ENCODE measurements around the gene KIF5A. TPM values are rescaled to one million over a fixed set of nuclear protein-coding genes. Genes with fewer than 3 reads are reported as not detected.
A peak's percentile ranks its signal among the peaks of the same experiment; 100 is the strongest.

KIF5A gene
- total RNA-seq, 1 donor from 2014 or later: 2.5 TPM

DNA sequence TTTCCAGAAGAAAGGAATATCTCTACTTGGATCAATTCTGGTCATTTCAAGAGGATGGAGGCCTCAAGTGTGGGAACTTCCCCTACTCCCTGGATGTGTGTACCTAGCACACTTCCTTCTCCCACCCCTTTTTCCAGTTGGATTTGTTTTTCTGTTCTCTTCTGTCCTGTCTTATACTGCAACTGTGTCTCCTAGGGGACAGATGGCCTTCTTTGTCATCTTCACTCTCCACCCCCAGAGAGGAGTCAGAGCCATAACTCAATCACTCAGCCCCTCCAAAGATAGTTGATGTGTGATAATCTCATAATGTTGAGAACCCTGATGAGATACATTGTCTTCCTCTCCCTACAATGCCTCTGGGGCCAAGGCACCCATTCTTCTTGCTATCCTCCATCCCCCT, 52.7 kb downstream of the KIF5A start:
- H3K9me3 Mint-ChIP-seq (ENCODE audit: low read depth): no peaks in the 10 kb centered on the region
- peaks cover 15% of the 10 kb centered on the region for H3K4me1 Mint-ChIP-seq (ENCODE audit: low read depth)
- peaks cover under 1% of the 10 kb centered on the region for H3K27me3 Mint-ChIP-seq
- no peak overlapping the region for H3K27ac Mint-ChIP-seq
- no peak overlapping the region for H3K4me3 Mint-ChIP-seq (ENCODE audit: low read depth)
- DNase-seq (ENCODE audit: low spot score, unreplicated experiment): no peak
- TF ChIP-seq, protein P1, sequence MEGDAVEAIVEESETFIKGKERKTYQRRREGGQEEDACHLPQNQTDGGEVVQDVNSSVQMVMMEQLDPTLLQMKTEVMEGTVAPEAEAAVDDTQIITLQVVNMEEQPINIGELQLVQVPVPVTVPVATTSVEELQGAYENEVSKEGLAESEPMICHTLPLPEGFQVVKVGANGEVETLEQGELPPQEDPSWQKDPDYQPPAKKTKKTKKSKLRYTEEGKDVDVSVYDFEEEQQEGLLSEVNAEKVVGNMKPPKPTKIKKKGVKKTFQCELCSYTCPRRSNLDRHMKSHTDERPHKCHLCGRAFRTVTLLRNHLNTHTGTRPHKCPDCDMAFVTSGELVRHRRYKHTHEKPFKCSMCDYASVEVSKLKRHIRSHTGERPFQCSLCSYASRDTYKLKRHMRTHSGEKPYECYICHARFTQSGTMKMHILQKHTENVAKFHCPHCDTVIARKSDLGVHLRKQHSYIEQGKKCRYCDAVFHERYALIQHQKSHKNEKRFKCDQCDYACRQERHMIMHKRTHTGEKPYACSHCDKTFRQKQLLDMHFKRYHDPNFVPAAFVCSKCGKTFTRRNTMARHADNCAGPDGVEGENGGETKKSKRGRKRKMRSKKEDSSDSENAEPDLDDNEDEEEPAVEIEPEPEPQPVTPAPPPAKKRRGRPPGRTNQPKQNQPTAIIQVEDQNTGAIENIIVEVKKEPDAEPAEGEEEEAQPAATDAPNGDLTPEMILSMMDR (IDR thresholded peaks at IDR 0.05; ENCODE audit: unreplicated experiment): no peak
- peaks cover 30% of the 10 kb centered on the region for H3K36me3 Mint-ChIP-seq (ENCODE audit: insufficient read depth)

DNA sequence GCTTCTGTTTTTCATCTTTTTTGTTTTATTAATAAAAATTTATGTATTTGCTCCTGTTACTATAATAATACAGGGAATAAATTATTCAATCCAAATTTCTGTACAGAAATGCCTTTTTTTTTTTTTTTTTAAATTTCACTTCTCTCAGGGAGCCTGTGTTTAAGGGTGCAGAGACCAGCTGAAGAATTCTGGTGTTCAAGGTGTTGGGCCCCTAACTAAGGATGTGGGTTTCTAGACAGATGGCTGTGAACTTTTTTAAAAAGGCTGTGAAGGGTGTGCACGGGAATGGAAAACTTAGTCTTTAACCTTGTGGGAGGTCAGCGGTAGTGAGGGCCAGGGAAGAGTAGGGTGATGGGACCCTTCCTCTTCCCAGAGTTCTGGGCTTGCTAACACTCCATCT, 53.5 kb downstream of the KIF5A start:
- H3K27me3 Mint-ChIP-seq: peaks cover 4% of the 10 kb centered on the region
- H3K27ac Mint-ChIP-seq: no peak overlapping the region
- H3K9me3 Mint-ChIP-seq (ENCODE audit: low read depth): no peaks in the 10 kb centered on the region
- H3K4me1 Mint-ChIP-seq (ENCODE audit: low read depth): peaks cover 15% of the 10 kb centered on the region
- DNase-seq (ENCODE audit: low spot score, unreplicated experiment): no peak
- TF ChIP-seq, protein P1 (IDR thresholded peaks at IDR 0.05; ENCODE audit: unreplicated experiment): no peak
- peaks cover 28% of the 10 kb centered on the region for H3K36me3 Mint-ChIP-seq (ENCODE audit: insufficient read depth)
- H3K4me3 Mint-ChIP-seq (ENCODE audit: low read depth): peak overlapping the region; percentile 85

DNA sequence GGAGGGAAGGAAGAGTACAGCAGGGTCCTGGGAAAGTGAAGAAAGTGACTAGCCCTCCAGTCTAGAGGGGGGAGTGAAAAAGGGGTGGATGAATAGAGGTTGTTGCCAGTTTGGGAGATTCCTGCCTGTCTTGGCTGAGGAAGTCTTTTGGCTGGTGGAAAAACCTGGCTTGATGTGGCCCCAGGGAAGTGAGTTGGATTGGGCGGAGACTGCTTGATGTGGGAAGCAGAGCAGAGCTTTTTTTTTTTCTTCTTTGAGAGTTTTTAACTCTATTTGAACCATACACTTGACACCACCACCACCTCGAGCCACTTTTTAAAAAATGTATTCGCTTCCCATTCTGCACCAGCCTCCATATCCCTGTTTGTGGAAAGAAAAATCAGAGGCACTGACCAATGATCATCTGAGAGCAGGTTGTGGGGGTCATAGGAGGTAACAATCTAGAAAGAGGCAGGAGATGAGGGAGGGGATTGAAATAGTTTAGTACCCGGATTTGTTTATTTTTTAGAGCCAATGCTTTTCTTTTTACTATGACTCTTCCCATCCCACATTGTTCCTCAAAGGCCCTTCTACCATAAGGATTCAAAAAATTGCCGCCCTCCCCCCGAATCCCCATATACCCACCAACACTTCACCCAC, 54.1 kb downstream of the KIF5A start:
- H3K4me3 Mint-ChIP-seq (ENCODE audit: low read depth): peak overlapping the region; percentile 85
- TF ChIP-seq, protein P1 (IDR thresholded peaks at IDR 0.05; ENCODE audit: unreplicated experiment): no peak

DNA sequence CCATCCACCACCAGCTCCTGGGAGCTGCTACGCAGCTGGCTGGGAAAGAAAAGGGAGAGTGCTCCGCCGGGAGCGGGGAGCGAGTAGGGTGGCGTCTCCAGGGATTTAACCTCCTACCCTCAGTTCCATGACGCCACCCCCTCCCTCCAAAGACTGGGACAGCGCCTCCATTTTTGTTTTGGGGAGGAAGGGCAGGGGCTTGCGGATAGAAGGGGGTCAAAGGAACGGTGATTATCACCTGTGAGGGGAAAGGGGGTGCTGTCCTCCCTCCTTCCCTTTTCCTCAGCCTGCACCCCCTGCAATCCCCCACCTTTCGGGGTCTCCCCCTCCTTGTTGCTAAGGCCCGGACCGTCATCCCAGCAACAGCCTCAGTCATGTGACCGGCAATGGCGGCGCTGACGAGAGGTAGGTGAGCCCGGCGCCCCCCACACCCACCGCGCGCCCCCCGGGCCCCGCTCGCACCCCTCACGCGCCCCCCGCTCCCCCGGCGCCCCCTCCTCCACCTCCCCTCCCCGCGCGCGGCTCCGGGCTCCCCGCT, 54.7 kb downstream of the KIF5A start, which contains the start of gene DTX3:
DTX3 (plus strand) TSS at position 371 of the 538 bp plus-strand sequence. CDS start 1,694 bp downstream, outside the sequence.
- Mint-ChIP-seq H3K4me1 (ENCODE audit: low read depth) (peaks cover 15% of the 10 kb centered on the region), H3K9me3 (ENCODE audit: low read depth) (no peaks in the 10 kb centered on the region), H3K4me3 (ENCODE audit: low read depth) (peak within 1 kb of the TSS; percentile 85), H3K36me3 (ENCODE audit: insufficient read depth) (peaks cover 29% of the 10 kb centered on the region), H3K27me3 (peaks cover 13% of the 10 kb centered on the region), H3K27ac (peak within 1 kb of the TSS; percentile 89)
- DNase-seq (ENCODE audit: low spot score, unreplicated experiment): no peak
- TF ChIP-seq, protein P1 (IDR thresholded peaks at IDR 0.05; ENCODE audit: unreplicated experiment): no peak

More for the DNA sequence above, 54.1 kb downstream of the KIF5A start:
- peaks cover 15% of the 10 kb centered on the region for H3K4me1 Mint-ChIP-seq (ENCODE audit: low read depth)
- DNase-seq (ENCODE audit: low spot score, unreplicated experiment): no peak
- H3K36me3 Mint-ChIP-seq (ENCODE audit: insufficient read depth): peaks cover 28% of the 10 kb centered on the region
- H3K9me3 Mint-ChIP-seq (ENCODE audit: low read depth): no peaks in the 10 kb centered on the region
- peaks cover 8% of the 10 kb centered on the region for H3K27me3 Mint-ChIP-seq
- H3K27ac Mint-ChIP-seq: peak overlapping the region; percentile 87

DNA sequence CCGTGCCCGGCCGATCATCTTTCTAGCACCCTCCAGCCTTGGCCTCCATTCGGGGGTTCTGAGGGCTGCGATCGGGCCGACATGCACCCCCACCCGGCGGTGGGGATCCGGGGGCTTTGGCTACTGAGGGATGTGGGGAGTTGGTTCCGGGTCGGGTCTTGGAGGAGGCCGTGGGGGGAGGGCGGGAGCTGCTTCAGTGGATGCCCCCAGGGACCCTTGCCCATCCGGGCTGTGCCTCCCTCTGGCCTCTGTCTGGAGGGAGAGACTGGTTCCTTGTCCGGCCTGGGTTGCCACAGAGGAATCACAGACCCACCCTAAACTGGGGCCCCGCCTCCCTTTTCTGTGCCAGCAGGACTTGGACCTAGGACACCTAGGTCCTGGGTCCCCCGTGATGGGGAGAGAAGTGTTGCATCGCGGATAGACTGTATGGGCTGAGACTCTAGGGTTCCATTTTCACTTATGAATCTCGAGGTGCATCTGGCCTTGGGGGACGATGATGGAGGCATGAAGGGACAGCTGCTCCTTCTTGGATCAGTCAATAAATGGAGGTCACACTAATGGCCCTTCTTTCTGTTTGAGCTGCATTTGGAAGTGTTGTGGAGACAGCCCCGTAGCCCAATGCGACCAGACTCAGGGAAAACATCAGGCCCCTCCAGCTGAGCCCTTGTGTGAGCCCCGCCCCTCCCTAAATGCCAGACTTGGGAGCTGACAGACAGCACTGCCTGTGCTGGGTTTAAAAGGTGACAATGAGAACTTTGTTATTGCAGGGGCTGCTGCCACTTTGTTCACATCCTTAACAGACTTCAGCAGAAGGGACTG, 55.4 kb downstream of the KIF5A start:
- H3K27ac Mint-ChIP-seq: peak overlapping the region; percentile 89
- TF ChIP-seq, protein P1 (IDR thresholded peaks at IDR 0.05; ENCODE audit: unreplicated experiment): no peak
- H3K27me3 Mint-ChIP-seq: peaks cover 18% of the 10 kb centered on the region
- no peaks in the 10 kb centered on the region for H3K9me3 Mint-ChIP-seq (ENCODE audit: low read depth)
- peaks cover 27% of the 10 kb centered on the region for H3K36me3 Mint-ChIP-seq (ENCODE audit: insufficient read depth)
- peaks cover 17% of the 10 kb centered on the region for H3K4me1 Mint-ChIP-seq (ENCODE audit: low read depth)
- H3K4me3 Mint-ChIP-seq (ENCODE audit: low read depth): peak overlapping the region; percentile 85
- DNase-seq (ENCODE audit: low spot score, unreplicated experiment): no peak

Data from progenitor cell of endocrine pancreas (in vitro differentiated cells).